ENCODE data around the gene ZNF747. TPM values are rescaled to one million over a fixed set of nuclear protein-coding genes. Genes with fewer than 3 reads are reported as not detected.

The ZNF747 gene
- total RNA-seq, 1 experiment from 2014 or later: 8.9 TPM

DNA sequence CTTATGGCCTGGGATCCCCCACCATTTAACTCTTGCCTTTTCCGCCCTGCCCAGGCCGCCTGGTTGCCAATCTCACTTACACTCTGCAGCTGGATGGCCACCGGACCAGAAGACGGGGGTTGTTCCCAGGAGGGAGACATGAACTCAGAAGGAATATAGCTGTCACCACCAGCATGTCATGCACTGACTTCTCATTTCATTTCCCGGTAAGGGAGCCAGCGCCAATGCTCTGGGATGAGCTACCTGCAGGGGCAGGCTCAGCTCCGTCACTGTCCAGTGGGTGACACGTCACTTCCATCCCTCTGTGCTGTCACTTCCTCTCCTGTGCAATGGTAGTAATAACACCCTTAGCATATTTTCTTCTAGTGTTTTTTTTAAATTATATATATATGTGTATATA lies 35.4 kb downstream of the ZNF747 start:
- Histone ChIP-seq H3F3A (ENCODE audit: low read length, unreplicated experiment) (no peaks in the 10 kb centered on the region), H4K20me1 (ENCODE audit: low read length) (no peaks in the 10 kb centered on the region), H3K27ac (ENCODE audit: low read length) (no peak overlapping the region), H3K9ac (ENCODE audit: low read length) (no peak overlapping the region), H2AFZ (ENCODE audit: low read length) (no peak overlapping the region), H3K36me3 (ENCODE audit: low read depth, low read length) (no peaks in the 10 kb centered on the region), H3K4me2 (ENCODE audit: low read length) (no peak overlapping the region), H3K9me3 (ENCODE audit: low read length) (no peaks in the 10 kb centered on the region), H3K9me2 (replicated peaks; ENCODE audit: low read length) (no peaks in the 10 kb centered on the region), H3K79me2 (ENCODE audit: low read length) (no peaks in the 10 kb centered on the region), H3K4me1 (ENCODE audit: insufficient read depth, low read length) (no peaks in the 10 kb centered on the region), H3K27me3 (ENCODE audit: low read length) (no peaks in the 10 kb centered on the region), H3K4me3 (ENCODE audit: low read length) (no peak overlapping the region)
- DNase-seq (no peak), ATAC-seq (no peak)
- TF ChIP-seq EZH2 (IDR thresholded peaks at IDR 0.05; ENCODE audit: low read length, unreplicated experiment) (no peak), EZH2phosphoT487 (IDR thresholded peaks at IDR 0.05; ENCODE audit: borderline replicate concordance, low read length) (no peak)
- TF ChIP-seq, protein P1, sequence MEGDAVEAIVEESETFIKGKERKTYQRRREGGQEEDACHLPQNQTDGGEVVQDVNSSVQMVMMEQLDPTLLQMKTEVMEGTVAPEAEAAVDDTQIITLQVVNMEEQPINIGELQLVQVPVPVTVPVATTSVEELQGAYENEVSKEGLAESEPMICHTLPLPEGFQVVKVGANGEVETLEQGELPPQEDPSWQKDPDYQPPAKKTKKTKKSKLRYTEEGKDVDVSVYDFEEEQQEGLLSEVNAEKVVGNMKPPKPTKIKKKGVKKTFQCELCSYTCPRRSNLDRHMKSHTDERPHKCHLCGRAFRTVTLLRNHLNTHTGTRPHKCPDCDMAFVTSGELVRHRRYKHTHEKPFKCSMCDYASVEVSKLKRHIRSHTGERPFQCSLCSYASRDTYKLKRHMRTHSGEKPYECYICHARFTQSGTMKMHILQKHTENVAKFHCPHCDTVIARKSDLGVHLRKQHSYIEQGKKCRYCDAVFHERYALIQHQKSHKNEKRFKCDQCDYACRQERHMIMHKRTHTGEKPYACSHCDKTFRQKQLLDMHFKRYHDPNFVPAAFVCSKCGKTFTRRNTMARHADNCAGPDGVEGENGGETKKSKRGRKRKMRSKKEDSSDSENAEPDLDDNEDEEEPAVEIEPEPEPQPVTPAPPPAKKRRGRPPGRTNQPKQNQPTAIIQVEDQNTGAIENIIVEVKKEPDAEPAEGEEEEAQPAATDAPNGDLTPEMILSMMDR (conservative IDR thresholded peaks at IDR 0.05; ENCODE audit: low read depth, low read length): no peak
- intact Hi-C loops (cut with micrococcal nuclease): no loop called here
- POLR2A ChIA-PET (ENCODE audit: unreplicated experiment): interaction anchor here (0.5 kb wide), 1 partner anchor 36 kb away, joined by 4 read pairs; the partner anchor contains the start of gene ZNF747
- CTCF ChIA-PET: no interaction called here
- no TSS peak for BruUV-seq (replicated peaks)

DNA sequence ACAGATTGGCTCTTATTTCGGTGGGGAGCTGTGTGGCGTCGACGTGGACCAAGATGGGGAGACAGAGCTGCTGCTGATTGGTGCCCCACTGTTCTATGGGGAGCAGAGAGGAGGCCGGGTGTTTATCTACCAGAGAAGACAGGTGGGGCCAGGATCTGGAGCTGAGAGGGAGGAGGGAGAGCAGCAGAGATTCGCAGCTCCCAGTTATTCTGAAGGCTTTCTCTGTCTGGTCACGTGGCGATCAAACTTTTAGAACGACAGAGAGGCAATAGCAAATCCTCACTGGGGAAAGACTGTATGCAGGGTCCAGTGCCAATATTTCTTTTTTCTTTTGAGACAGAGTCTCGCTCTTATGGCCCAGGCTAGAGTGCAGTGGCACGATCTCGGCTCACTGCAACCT lies 39.9 kb downstream of the ZNF747 start:
- H3K27me3 ChIP-seq (ENCODE audit: low read length): no peaks in the 10 kb centered on the region
- no peak for TF ChIP-seq EZH2 (IDR thresholded peaks at IDR 0.05; ENCODE audit: low read length, unreplicated experiment)
- TF ChIP-seq, protein P1 (conservative IDR thresholded peaks at IDR 0.05; ENCODE audit: low read depth, low read length): no peak
- no peak for TF ChIP-seq EZH2phosphoT487 (IDR thresholded peaks at IDR 0.05; ENCODE audit: borderline replicate concordance, low read length)
- H3K79me2 ChIP-seq (ENCODE audit: low read length): no peaks in the 10 kb centered on the region
- H3F3A ChIP-seq (ENCODE audit: low read length, unreplicated experiment): no peaks in the 10 kb centered on the region
- H2AFZ ChIP-seq (ENCODE audit: low read length): no peak overlapping the region
- POLR2A ChIA-PET (ENCODE audit: unreplicated experiment): no interaction called here
- no peaks in the 10 kb centered on the region for H4K20me1 ChIP-seq (ENCODE audit: low read length)
- H3K4me2 ChIP-seq (ENCODE audit: low read length): no peak overlapping the region
- no peak overlapping the region for H3K27ac ChIP-seq (ENCODE audit: low read length)
- H3K36me3 ChIP-seq (ENCODE audit: low read depth, low read length): no peaks in the 10 kb centered on the region
- no peak overlapping the region for H3K4me3 ChIP-seq (ENCODE audit: low read length)
- H3K9ac ChIP-seq (ENCODE audit: low read length): no peak overlapping the region
- no peaks in the 10 kb centered on the region for H3K9me3 ChIP-seq (ENCODE audit: low read length)
- ATAC-seq (no peak), DNase-seq (no peak)
- BruUV-seq (replicated peaks): no TSS peak
- no peaks in the 10 kb centered on the region for H3K9me2 ChIP-seq (replicated peaks; ENCODE audit: low read length)
- peaks cover 6% of the 10 kb centered on the region for H3K4me1 ChIP-seq (ENCODE audit: insufficient read depth, low read length)
- intact Hi-C loops (cut with micrococcal nuclease): no loop called here
- CTCF ChIA-PET: no interaction called here

DNA sequence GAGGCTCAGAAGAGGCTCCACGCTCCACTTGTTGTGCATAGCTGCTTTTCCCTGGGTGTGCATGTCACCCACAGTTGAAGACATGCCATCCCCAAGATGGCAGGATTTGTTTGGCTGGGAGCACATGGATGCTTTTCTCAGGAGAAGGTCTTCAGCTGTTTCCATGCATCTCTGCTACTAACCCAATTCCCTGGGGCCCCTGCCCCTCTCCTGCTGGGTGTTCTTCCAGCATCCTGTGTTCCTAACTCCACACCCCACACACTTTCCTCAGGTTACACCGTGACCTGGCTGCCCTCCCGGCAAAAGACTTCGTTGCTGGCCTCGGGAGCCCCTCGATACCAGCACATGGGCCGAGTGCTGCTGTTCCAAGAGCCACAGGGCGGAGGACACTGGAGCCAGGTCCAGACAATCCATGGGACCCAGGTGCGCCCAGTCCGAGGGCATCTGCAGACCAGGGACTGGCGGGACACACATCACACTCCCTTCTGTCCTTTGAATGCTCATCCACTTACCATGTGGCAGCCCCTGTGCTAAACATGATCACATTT lies 40.6 kb downstream of the ZNF747 start:
- no peak overlapping the region for H2AFZ ChIP-seq (ENCODE audit: low read length)
- POLR2A ChIA-PET (ENCODE audit: unreplicated experiment): no interaction called here
- H3K9me2 ChIP-seq (replicated peaks; ENCODE audit: low read length): no peaks in the 10 kb centered on the region
- H3K27ac ChIP-seq (ENCODE audit: low read length): no peak overlapping the region
- no peaks in the 10 kb centered on the region for H3K9me3 ChIP-seq (ENCODE audit: low read length)
- H3F3A ChIP-seq (ENCODE audit: low read length, unreplicated experiment): no peaks in the 10 kb centered on the region
- DNase-seq: no peak
- H4K20me1 ChIP-seq (ENCODE audit: low read length): no peaks in the 10 kb centered on the region
- H3K4me1 ChIP-seq (ENCODE audit: insufficient read depth, low read length): peaks cover 6% of the 10 kb centered on the region
- CTCF ChIA-PET: no interaction called here
- no peaks in the 10 kb centered on the region for H3K27me3 ChIP-seq (ENCODE audit: low read length)
- no peak for TF ChIP-seq EZH2phosphoT487 (IDR thresholded peaks at IDR 0.05; ENCODE audit: borderline replicate concordance, low read length)
- no peak for TF ChIP-seq EZH2 (IDR thresholded peaks at IDR 0.05; ENCODE audit: low read length, unreplicated experiment)
- TF ChIP-seq, protein P1 (conservative IDR thresholded peaks at IDR 0.05; ENCODE audit: low read depth, low read length): no peak
- no peaks in the 10 kb centered on the region for H3K79me2 ChIP-seq (ENCODE audit: low read length)
- no peaks in the 10 kb centered on the region for H3K36me3 ChIP-seq (ENCODE audit: low read depth, low read length)
- no peak overlapping the region for H3K9ac ChIP-seq (ENCODE audit: low read length)
- ATAC-seq: no peak
- no peak overlapping the region for H3K4me3 ChIP-seq (ENCODE audit: low read length)
- H3K4me2 ChIP-seq (ENCODE audit: low read length): no peak overlapping the region
- no TSS peak for BruUV-seq (replicated peaks)
- intact Hi-C loops (cut with micrococcal nuclease): no loop called here
